KMS-11 (cell line): ENCODE measurements around the gene MCHR1.

Source experiments
- H2AFZ ChIP-seq: fragments of 200-600 bp; sonication (generic); 2 replicates; pipeline ENCODE4 v1.6.1; 2016; ENCODE audit warnings: antibody characterized with exemption, mixed run types, low read depth
- H3K27ac ChIP-seq: fragments of 200-600 bp; sonication (generic); 2 replicates; pipeline ENCODE4 v1.6.1; 2016; ENCODE audit warnings: mild to moderate bottlenecking, mixed run types
- H3K27me3 ChIP-seq: fragments of 200-600 bp; sonication (generic); 2 replicates; pipeline ENCODE4 v1.6.1; 2017; ENCODE audit warnings: mild to moderate bottlenecking, low read depth, mixed run types, moderate library complexity; ENCODE audit not compliant: insufficient read depth
- H3K36me3 ChIP-seq: fragments of 200-600 bp; sonication (generic); 2 replicates; pipeline ENCODE4 v1.6.1; 2017; ENCODE audit warnings: mild to moderate bottlenecking, mixed run types; ENCODE audit not compliant: insufficient read depth
- H3K4me1 ChIP-seq: fragments of 200-600 bp; sonication (generic); 2 replicates; pipeline ENCODE4 v1.6.1; 2016; ENCODE audit warnings: mild to moderate bottlenecking, low read depth, mixed run types; ENCODE audit not compliant: poor library complexity, severe bottlenecking
- H3K4me2 ChIP-seq: fragments of 200-600 bp; sonication (generic); 2 replicates; pipeline ENCODE4 v1.7.0; 2016; ENCODE audit warnings: mild to moderate bottlenecking, mixed run types
- H3K4me3 ChIP-seq: fragments of 200-600 bp; sonication (generic); IDR thresholded peaks from 2 replicates; pipeline ENCODE4 v1.6.1; 2017; ENCODE audit warnings: low read depth, low read length, mixed read lengths; ENCODE audit not compliant: insufficient read depth
- H3K79me2 ChIP-seq: fragments of 200-600 bp; sonication (generic); 2 replicates; pipeline ENCODE4 v1.6.1; 2016; ENCODE audit warnings: low read depth, mixed run types; ENCODE audit not compliant: insufficient read depth
- H3K9ac ChIP-seq: fragments of 200-600 bp; sonication (generic); 2 replicates; pipeline ENCODE4 v1.6.1; 2016; ENCODE audit warnings: mild to moderate bottlenecking, mixed run types
- H4K20me1 ChIP-seq: fragments of 200-600 bp; sonication (generic); 2 replicates; pipeline ENCODE4 v1.6.1; 2016; ENCODE audit warnings: mild to moderate bottlenecking, mixed run types; ENCODE audit not compliant: insufficient read depth
- CTCF ChIP-seq: fragments of 200-600 bp; sonication (generic); conservative IDR thresholded peaks from 2 replicates; pipeline ENCODE4 v1.6.1; 2017; ENCODE audit warnings: low read depth, mild to moderate bottlenecking, antibody characterized with exemption, low read length, moderate library complexity, mixed read lengths

The MCHR1 gene

GRCh38 chr22:40638261-40638660 is 41.0 kb upstream of the MCHR1 start:
- Histone ChIP-seq H3K4me1 (peaks cover 10% of the 10 kb centered on the region), H4K20me1 (peaks cover 10% of the 10 kb centered on the region; the same call in 1 of the 2 replicates), H3K9ac (no peak overlapping the region), H3K4me3 (no peak overlapping the region), H3K27me3 (no peaks in the 10 kb centered on the region), H3K27ac (no peak overlapping the region), H3K4me2 (no peak overlapping the region), H3K36me3 (no peaks in the 10 kb centered on the region), H2AFZ (no peak overlapping the region), H3K79me2 (peaks cover 26% of the 10 kb centered on the region)
- no peak for TF ChIP-seq CTCF

- no peaks in the 10 kb centered on the region for H4K20me1 ChIP-seq
- H3K27me3 ChIP-seq: no peaks in the 10 kb centered on the region
- no peak overlapping the region for H3K4me3 ChIP-seq
- H3K4me2 ChIP-seq: no peak overlapping the region
- no peaks in the 10 kb centered on the region for H3K4me1 ChIP-seq
- no peak overlapping the region for H2AFZ ChIP-seq
- no peak for TF ChIP-seq CTCF
- no peaks in the 10 kb centered on the region for H3K36me3 ChIP-seq
- no peak overlapping the region for H3K27ac ChIP-seq
- H3K79me2 ChIP-seq: no peaks in the 10 kb centered on the region
- no peak overlapping the region for H3K9ac ChIP-seq
These were observed 38.0 kb upstream of the MCHR1 start for GRCh38 chr22:40641269-40641668.

- H3K27ac ChIP-seq: no peak overlapping the region
These were observed 37.0 kb upstream of the MCHR1 start for GRCh38 chr22:40642316-40642715.

GRCh38 chr22:40645579-40646197 is 33.6 kb upstream of the MCHR1 start:
- no peak for TF ChIP-seq CTCF
- Histone ChIP-seq H3K4me1 (peaks cover 6% of the 10 kb centered on the region), H3K79me2 (no peaks in the 10 kb centered on the region), H3K9ac (no peak overlapping the region), H4K20me1 (no peaks in the 10 kb centered on the region), H2AFZ (peak overlapping the region; percentile 80; the same call in 1 of the 2 replicates), H3K4me2 (peak overlapping the region; percentile 15; the same call in 1 of the 2 replicates), H3K27me3 (no peaks in the 10 kb centered on the region), H3K4me3 (no peak overlapping the region), H3K27ac (no peak overlapping the region), H3K36me3 (no peaks in the 10 kb centered on the region)

More at GRCh38 chr22:40642316-40642715, 37.0 kb upstream of the MCHR1 start:
- H4K20me1 ChIP-seq: no peaks in the 10 kb centered on the region
- H3K27me3 ChIP-seq: no peaks in the 10 kb centered on the region
- H2AFZ ChIP-seq: no peak overlapping the region
- H3K4me2 ChIP-seq: no peak overlapping the region
- no peak overlapping the region for H3K9ac ChIP-seq
- peaks cover 6% of the 10 kb centered on the region for H3K4me1 ChIP-seq
- no peak overlapping the region for H3K4me3 ChIP-seq
- no peaks in the 10 kb centered on the region for H3K36me3 ChIP-seq
- H3K79me2 ChIP-seq: no peaks in the 10 kb centered on the region
- no peak for TF ChIP-seq CTCF
